HG02973 (cell line): ENCODE measurements around the gene GPR155.

ENCODE experiments used
- ATAC-seq: cut with Tn5 transposase; IDR thresholded peaks from one replicate; pipeline ENCODE4 v1.9.1; 2021; ENCODE audit warnings: moderate library complexity; ENCODE audit not compliant: unreplicated experiment

Gene GPR155

DNA sequence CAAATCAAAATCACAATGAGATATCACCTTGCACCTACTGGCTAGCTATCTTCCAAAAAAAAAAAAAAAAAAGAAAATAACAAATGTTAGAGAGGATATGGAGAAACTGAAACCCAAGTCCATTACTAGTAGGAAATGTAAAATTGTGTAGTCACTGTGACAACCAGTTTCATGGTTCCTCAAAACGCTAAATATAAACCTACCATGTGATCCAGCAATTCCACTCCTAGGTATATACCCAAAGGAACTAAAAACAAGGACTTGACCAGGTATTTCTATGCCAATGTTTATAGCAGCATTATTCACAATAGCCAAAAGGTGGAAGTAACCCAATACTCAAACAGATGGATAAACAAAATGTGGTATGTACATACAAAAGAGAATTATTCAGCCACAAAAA, 103.0 kb downstream of the GPR155 start:
- no peak for ATAC-seq
